Measurements from ENCODE around the gene FAHD2A.
"Not testable (repeated sequence)": the region's sequence is repeated elsewhere in the genome, so short reads cannot be mapped to it uniquely, and the experiment has no call there.

The FAHD2A gene

DNA sequence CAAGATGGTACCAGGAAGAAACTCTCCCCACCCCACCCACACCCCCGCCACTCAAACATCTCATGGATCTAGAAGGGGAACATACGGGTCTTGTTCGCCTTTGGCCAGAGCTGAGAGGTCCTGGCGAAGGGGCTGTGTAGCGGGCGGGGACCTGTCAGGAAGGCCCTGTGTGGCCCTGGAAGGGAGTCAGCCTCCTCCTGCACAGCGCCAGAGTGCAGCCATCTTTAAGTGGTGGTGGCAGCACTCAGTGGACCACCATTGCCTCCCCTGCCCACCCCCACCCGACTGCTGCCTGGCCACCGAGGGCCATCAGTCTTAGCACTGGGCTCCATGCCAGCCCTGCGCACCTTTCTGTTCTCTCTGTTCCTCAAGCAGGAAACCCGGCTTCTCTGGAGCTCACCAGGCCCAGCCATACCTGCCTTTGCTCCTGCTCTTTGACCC, 11.6 kb upstream of the FAHD2A start:
- no peak for DNase-seq

DNA sequence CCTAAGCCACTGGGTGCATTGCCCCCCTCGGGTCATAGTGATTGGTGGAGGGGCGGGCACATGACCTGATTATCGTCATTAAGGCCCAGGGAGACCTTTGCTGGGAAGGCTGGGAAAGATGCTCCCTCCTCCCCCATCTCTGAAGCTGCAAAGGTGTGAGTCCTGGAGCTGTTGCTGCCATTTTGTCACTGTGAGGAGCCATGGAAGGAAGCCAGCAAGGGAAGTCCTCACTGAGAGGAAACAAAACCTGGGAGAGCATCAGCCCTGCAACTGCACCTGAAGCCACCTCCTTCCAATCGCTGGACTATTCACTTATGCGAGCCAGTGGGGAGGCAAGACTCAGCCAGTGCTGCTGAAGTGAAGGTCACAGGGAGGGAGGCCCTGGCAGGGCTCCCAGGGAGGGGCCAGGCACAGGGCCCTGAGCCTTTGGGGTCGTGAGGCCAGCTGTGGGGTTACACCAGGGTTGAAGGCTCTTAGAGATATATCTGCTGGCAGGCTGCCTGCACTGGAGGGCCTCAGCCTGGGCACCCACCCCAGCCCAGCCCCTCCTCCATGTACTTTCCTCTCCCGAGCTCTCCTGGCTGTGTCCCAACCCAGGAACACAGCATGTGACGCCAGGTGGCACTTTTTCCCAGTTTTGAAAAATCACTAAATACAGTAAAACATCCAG, 10.7 kb upstream of the FAHD2A start:
- DNase-seq = no peak

DNA sequence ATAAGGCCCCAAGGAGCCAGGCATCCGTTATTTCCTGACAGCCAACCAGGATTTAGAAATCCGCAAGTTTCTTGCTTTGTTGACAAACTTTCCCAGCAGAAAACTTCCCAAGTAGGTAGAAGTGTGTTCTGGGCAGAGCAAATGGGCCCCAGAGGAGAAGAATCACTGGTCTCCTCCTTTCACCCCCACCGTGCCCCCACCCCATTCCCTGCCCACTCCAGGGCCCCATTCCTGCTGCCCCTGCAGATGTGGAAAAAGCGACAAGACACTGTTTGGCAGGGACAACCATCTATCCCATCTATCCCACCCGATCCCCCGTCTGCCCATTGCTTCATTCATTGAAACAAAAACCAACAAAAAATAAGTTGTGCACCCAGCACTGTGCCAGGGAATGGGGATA, 10.2 kb upstream of the FAHD2A start:
- DNase-seq = no peak

DNA sequence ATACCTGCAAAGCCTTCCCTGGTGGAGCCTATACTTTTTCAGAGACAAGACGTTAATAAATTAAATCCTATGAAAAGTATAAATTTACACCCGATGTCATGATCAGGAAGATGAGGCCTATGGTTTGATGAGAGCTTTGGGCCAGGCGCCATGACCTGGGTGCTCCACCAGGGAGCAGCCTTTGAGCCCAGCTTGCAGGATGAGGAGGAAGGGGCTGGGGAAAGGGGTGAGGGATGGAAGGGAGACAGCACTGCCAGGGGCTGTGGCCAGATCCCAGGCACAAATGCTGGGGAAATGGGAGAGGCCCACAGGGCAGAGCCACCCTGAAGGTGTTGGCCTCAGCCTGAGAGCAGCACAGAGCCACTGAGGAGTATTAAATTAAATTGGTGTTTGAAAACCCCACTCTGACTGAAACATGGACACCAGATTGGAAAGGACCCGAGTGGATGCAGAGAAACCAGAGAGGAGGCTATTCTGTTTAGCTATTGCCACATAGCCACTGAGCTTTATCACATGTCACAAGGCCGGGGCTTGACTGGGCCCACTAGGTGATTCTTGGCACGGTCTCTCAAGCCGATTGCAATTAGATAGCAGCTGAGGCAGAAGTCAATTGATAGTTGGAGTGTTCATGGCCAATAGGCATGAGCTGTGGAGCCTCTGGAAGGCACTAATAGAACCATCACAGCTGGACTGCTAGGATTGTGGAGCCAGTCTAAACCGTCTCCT, 9.6 kb upstream of the FAHD2A start:
- DNase-seq = no peak

DNA sequence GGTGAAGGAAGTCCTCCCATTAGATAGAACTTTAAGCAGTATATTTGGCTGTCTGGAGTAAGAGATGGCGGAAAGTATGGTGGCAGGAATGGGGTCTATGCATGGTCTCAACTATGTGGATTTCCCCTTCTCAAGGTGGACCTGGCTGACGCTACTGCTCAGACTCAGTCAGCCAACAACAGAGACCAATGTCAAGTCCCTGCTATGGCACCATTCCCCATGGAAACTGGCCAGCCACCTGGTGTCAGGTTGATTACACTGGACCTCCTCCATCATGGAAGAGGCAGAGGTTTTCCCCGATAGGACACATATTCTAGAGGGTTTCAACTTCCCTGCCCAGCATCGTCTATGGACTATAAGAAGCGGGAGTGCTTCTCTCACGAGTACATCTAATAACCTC, 8.6 kb upstream of the FAHD2A start:
- DNase-seq = no peak

DNA sequence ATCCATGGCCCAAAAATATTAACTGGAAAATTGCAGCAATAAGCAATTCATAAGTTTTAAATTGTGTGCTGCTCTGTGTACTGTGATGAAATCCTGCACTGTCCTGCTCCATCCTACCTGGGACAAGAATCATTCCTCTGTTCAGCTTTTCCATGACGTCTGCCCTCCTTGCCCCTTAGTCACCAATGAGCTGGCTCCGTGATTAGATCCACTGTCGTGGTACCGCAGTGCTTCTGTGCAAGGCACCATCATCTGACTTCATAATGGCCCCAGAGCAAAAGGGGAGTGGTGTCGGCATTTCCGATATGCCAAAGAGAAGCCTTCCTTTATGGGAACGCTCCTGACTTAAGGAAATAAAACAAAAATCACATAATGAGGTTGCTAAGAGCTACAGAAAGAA, 3.4 kb upstream of the FAHD2A start:
- no peak for DNase-seq

DNA sequence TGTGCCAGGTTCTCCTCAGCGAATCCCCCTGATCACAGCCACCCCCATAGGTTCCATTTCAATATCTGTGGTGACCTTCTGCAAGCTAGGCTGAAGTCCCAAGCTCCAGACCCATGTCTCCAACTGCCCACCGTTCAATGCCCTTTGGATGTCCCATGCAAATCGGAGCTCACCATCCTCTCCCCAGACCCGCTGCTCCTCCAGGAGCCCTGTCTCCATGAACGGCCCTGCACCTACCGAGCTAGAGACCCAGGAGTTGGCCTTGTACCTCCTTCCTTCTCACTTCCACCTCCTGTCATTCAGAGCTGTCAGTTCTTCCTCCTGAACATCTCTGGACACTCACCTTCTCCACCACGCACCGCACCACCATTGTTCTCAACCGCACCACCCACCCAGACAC, 1.0 kb upstream of the FAHD2A start:
- no peak for DNase-seq

DNA sequence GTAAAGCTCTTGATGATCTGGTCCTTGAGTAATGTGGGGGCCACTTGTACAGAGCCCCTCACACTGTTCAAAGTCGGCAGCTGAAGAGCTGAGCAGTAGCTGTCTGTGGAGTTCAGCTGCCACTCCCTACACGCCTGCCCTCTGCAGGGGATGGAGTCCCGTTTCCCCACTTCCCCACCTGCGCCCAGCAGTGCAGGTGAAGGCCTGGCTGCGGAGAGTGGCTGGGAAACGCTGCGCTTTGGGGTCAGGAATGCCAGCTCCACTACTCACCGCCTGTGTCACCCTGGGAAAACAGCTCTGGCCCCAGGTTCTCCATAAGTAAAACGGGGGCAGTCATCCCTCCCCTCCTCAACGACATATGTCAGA, 521 bp upstream of the FAHD2A start:
- not testable (repeated sequence) for DNase-seq

DNA sequence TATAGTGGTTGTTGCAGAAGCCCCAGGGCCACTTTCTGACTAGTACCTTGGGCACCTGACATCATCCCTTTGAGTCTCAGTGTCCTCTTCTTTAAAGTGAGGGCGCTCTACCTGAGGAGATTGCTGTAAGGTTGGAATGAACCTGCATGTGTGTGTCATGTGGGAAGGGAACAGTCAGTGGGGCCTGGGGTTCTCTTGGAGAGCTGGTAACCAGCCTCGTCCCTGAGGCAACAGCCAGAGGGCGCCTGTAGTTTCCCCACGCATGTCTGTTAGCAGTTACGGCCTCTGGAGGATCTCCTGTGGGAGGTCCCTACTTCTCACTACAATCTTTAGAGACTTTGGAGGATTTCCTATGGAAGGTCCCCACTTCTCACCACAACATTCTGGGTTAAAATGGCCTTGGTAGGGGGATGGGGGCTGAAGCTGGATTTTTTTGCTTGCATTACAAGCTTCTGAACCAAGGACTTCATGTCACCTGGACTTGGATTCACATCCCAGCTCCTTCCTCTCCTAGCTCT, 755 bp downstream of the FAHD2A start:
- not testable (repeated sequence) for DNase-seq

DNA sequence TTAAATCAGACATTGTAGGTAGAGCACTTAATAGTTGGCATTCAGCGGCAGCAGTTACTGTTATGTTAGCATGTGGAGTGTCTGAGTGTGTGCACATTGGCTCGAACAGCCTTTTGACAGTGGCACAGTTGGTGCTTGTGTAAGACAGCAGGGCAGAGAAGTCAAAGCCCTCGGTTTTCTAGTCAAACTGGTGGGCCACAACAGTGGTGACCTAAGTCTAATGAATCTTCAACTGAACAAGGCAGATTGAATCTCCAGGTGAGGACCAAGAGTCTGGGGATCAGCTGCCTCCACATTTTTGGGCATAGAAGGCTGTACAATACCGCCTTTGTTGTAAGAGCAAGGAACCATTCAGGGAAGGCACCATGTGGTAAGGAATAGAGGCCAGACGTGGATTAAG, 1.3 kb downstream of the FAHD2A start:
- not testable (repeated sequence) for DNase-seq

DNA sequence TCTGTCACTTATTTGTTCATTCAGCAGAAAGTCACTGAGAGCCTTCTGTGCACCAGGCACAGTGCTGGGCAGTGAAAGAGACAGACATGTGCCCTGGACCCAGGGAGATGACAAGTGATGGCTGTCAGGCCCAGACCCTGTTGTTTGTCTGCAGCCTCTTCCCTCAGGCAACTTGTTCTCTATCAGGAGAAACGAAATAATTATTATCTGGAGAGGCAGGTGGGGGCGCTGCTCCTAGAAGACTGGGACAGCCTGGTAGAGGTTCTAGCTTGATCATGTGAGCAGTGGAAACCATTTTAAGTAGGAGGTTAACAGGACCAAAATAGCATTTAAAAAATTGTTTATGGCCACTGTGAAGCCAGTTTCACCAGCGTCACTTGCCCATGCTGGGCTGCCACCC, 2.2 kb downstream of the FAHD2A start:
- DNase-seq = not testable (repeated sequence)

DNA sequence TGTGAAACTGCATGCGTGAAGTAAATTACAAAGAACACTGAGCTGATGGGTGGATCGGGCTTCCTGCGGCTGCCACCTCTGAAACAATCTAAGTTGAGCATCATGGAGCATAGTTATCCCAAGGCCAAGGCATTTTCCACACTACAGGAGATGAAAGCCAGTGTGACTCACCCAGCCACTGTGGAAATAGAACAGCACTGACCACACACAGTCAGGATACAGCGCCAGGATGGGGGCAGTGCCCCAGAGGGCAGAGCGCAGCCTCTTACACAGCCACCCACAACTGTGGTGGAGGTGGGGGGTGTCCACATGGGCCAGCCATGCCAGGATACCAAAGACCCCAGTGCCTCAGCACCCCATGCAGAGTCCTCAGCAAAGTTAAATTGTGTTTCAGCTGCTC, 8.7 kb downstream of the FAHD2A start:
- DNase-seq = not testable (repeated sequence)

DNA sequence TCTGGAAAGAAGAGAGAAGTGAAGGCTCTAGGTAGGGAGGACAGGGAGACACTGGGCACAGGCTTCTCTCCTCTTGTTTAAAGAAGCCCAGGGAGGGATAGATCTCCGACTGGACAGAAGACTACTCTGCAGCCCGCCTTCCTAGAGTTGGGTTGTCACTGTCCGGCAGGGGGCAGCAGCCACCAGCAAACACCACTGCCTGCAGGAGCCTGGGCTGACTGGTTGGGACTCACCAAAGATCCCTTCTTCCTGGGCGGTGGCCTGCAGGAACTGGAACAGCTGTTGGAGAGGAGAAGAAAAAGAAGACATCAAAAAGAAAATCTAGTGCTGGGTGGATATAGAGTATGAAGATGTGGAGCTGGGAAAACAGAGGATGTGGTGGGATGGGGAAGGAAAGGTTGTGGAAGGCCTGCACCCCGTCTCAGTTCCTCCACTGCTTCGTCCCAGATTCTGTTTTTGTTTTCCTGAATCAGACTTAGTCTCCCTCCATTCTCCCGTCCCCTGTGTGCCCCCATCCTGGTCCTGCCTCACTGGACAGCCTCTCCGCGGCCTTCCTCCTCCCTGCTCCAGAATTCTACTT, 11.6 kb downstream of the FAHD2A start:
- peak; percentile 41 for DNase-seq

DNA sequence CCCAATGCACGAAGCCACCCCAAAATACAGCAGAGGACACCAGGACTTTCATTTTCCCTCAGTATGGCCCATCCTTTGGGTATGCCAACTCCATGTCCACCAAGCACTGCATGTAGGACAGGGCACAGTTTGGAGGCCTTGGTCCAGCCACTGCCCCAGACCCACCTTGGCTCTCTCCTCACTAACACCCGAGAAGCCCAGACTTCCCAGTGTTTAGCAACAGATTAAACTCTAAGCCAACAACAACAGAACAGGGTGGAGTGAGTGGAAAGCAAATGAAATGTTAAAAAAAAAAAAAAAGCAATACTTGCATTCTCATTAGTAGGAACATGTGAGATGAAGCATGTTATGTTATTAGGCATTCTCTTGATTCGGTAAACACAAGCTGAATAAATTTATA, 12.6 kb downstream of the FAHD2A start:
- not testable (repeated sequence) for DNase-seq

DNA sequence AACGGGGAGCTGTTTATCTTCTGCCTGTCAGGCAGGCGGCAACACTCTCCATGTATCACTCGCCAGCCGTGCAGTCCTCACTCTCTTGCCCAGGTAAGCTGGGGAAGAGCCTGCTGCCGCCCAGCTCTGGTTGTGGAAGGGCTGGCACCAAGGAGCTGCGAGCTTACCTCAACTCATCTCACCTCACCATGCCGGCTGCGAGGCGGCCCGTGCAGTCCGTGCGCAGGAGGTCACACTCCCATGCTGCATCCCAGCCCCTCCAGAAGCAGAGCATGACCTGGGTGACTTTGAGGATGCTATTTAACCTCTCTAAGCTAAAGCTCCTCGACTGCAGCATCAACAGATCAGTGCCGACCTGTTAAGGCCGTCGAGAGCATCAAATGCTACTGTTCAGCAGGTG, 13.1 kb downstream of the FAHD2A start:
- not testable (repeated sequence) for DNase-seq

DNA sequence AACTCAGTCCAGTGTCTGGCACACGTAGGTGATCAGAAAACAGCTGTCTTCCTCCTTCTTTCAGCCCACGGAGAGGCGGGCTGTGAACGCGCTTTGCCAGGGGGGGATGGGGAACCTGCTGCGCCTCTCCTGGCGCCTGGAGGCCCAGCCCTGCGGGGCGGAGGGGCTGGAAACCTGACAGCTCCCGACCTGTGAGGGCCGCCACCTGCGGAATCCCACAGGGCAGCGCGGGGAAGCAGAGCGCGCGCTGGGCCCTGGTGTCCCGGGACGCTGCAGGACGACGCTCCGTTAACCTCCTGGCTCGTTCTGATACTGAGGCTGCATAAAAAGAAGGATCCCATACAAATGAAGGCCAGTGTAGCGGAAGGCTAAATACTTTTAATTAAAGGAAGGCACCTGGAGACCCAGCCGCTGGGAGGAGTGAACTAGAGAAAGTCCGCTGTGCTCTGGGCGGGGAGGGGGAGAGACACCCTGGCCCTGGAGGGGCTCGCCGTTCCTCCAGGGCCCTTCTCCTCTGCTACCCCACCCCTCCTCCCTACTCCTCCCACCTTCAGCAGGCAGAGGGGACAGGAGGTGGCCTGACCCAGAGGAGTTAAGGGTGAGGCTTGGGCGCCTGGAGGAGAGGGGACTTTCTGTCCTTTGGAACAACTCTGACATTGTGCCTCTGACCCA, 24.8 kb downstream of the FAHD2A start:
- not testable (repeated sequence) for DNase-seq

DNA sequence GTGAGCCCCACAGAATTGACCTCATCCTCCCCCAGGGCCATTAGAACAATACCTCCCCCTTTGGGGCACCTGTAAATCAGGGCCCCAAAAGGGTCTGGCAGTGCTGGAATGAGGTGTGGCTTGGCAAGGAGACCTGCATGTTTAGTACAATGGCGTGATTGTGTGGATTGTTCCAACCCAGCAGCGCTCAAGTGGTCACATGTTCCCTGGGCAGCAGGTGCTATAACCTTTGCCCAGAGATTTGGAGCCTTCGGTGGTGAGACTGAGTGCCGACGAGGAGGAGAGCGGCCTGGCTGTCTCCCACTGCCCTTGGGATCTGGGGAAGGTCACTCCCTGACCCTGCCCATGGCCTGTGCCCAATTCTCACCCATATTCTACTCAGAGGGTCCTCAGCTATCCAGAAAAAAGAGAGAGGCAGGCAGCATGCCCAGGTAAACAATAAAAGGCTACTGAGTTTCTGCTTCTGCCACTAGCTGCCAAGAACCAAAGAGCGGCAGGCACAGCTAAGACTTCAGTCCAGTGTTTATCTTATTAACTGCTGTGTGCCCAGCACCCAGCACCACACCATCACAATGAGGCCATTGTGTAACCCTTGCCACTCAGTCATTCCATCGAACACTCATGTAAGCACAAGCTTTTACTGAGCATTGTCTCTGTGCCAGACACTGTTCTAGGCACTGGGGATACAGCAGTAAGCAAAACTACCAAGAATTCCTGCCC, 27.4 kb downstream of the FAHD2A start:
- not testable (repeated sequence) for DNase-seq

DNA sequence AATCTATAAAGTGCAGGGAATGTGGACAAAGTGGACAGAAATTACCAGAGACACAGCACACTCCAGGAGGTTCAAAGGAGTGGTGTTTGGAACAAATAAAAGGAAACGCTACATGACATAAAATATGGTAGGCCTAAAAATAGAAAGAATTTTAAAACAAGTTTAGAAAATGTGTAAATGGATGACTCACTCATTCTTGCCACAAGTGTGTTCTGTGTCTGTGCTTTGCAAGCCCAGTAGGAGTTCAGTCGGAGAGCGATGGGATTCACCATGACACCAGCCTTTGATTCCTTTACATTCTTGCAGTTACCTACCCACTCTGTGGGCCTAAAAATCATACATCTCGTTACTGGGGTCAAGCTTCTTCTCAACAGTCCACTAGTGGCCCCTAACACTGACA, 30.9 kb downstream of the FAHD2A start:
- not testable (repeated sequence) for DNase-seq

DNA sequence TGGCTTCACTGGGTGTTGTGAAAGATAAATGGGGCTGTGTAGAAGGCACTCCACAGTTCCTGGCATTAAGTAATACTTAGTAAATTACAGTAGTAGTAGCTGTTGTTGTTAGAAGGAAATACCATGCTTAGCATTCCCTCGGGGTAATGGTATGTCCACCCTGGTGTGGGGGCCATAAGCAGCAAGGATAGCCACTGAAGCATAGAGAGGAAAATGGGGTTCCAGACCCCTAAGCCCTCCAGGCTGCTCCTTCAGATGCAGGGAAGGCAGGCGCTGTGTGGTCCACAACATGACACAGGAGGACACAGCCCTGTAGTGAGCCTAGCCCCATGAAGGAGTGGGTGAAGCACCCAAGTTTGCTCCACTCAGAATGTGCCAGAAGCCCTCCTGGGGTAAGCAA, 31.5 kb downstream of the FAHD2A start:
- not testable (repeated sequence) for DNase-seq

DNA sequence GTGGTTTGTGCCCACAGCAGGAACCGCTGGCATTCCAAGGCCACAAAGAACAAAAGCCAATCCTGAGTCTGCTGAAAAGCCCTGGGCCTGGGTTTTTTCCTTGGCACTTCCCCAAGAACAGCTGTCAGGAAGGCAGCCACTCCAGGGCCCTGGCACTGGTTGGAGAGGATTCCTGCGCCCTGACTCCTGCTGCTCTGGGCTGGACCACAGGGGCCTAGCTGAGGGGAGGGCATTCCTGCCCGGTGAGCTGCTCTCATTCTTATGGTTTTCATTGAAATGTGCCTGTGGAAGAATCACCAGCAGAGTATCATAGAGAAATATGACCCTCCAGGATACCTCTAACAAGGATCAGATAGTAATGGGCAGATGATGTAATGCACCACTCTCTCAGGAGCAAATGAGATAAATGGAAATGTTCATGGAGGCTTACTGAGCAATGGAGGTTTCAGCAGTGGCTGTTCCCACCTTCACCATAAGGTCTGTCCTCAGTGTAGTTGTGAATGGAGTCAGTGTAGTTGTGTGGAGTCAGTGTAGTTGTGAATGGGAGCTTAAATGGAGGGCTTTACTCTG, 32.1 kb downstream of the FAHD2A start:
- not testable (repeated sequence) for DNase-seq

DNA sequence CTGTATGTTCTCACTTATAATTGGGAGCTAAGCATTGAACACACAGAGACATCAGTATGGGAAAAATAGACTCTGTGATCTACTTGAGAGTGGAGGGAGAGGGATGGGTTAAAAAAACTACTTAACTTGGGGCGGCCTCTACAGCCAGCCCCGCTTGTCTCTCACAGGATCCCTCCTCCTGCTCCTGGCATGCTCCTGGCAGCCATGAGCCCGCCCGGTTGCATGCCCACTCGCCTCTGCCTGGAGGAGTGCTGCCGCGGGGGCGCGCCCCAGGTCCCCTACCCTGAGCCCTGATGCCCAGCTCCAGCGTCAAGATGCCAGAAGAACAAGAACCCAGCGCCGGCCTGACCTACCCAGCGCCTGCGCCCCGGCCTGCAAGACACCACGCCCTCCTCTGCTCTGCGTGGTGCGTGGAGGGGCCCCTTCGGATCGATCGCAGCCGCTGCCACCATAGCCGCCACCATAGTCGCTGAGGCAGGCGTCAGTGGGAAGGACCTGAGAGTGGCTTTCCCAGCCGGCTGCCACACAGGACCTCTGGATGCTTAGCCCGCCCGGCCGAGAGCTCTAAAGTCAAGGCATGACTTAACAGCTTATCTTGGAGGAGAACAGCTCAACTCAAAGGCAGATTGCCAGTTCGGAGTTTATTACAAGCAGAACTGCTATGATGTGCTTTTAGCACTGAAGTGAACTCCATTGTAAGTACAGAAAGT, 32.8 kb downstream of the FAHD2A start:
- DNase-seq = not testable (repeated sequence)

DNA sequence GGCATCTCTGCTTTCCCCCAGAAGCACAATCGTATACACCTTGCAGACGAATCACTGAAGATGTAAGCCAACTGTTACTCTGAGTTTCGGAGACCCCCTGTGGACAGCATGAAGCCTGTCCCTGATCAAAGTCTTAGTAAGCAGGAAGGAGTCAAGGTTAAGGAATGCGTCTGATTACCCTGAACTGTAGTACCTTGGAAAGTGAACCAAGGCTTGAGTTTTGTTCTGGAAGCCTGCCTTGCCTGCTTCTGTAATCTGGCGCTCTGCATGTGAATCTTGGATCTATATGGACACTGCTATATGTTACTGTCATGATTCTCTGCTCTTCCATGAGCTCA, 33.3 kb downstream of the FAHD2A start:
- not testable (repeated sequence) for DNase-seq

Data from NCI-H2227 treated with DMSO at 0.1 percent for 48 hours (cell line).